T-helper 22 cell (primary cell): ENCODE measurements around the gene KCNJ18.
"Not testable (repeated sequence)": the region's sequence is repeated elsewhere in the genome, so short reads cannot be mapped to it uniquely, and the experiment has no call there.

Experiments used
- DNase-seq: peaks from one replicate; pipeline ENCODE4 v3.0.0-alpha.2; 2020; ENCODE audit warnings: low read depth

KCNJ18 gene

DNA sequence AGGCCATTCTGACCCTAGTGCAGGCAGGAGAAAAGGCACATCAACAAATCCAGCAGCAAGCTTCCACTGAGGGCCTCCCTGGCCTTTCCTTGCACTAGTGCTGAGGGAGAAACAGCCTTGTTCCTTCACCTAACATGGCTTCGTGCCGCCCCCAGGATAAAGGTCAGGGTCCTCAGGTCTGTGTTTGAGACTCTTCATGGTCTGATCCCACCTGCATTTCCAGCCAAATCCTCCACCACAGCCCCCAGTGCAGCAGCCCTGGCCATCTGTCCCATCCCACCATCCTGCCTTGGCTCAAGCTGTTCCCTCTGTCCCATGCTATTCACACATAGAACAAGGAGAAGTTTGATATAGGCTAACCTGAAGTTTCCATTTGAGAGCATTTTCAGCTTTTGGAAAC is 20.9 kb upstream of the KCNJ18 start:
- not testable (repeated sequence) for DNase-seq

DNA sequence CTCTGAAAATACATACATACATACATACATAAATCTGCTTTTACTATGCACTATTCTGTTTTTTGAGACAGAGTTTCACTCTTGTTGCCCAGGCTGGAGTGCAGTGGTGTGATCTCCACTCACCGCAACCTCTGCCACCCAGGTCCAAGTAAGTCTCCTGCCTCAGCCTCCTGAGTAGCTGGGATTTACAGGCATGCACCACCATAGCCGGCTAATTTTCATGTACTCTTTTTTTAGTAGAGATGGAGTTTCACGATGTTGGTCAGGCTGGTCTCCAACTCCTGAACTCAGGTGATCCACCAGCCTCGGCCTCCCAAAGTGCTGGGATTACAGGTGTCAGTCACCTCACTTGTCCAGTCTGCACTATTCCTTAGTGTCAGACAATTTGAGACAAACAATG is 20.5 kb upstream of the KCNJ18 start:
- not testable (repeated sequence) for DNase-seq

DNA sequence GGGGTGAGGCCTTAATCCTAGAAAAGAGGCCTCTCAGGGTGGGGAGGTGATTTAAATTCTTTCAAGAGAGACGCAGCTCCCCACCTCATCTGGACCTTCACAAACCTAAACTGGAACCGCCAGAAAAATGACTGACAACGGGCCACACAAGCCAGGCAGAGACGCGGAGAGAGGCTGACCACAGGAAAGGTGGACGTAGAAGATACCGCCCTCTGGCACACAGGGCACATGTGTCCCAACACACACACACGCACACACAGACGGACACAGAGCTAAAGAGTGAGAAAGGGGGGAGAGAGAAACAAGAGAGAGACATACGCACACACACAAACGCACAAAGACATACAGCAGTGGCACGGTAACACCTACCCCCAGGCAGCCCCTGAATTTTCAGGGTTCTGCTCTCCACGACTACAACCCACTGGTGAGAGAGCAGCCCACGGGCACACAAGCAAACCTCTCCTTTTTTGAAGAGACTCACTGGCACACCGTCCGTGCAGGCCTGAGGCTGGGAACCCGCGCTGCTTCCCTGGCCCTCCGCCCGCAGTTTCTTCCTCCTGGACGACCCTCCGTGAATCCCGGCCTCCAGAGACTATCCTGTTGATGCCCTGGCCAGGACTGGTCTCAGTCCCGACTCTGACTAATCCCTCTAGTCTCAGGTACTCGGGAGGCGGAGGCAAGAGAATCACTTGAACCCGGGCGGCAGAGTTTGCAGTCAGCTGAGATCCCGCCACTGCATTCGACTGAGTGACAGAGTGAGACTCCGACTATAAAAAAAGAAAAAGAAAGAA is 18.7 kb upstream of the KCNJ18 start:
- not testable (repeated sequence) for DNase-seq

DNA sequence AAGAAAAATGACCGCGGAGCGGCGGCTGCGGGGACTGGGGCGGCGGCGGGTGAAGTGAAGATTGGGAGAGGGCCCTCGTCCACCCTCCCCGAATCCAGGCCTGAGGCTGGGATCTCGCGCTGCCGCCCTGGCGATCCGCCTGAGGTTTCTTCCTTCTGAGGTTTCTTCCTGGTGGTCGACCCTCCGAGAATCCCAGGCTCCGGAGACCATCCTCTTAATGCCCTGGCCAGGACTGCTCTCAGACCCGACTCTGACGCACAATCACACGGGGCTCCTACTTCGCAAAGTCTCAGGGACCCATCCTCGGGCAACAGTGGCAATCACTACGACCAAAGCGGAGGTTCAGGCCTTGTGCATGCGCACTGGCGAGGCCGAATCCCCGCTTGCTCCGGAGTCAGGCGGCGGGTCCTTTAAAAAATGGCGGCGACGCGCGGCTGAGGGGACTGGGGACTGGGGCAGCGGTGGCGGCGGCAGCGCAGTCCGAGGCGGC is 18.0 kb upstream of the KCNJ18 start:
- DNase-seq, result no peak

DNA sequence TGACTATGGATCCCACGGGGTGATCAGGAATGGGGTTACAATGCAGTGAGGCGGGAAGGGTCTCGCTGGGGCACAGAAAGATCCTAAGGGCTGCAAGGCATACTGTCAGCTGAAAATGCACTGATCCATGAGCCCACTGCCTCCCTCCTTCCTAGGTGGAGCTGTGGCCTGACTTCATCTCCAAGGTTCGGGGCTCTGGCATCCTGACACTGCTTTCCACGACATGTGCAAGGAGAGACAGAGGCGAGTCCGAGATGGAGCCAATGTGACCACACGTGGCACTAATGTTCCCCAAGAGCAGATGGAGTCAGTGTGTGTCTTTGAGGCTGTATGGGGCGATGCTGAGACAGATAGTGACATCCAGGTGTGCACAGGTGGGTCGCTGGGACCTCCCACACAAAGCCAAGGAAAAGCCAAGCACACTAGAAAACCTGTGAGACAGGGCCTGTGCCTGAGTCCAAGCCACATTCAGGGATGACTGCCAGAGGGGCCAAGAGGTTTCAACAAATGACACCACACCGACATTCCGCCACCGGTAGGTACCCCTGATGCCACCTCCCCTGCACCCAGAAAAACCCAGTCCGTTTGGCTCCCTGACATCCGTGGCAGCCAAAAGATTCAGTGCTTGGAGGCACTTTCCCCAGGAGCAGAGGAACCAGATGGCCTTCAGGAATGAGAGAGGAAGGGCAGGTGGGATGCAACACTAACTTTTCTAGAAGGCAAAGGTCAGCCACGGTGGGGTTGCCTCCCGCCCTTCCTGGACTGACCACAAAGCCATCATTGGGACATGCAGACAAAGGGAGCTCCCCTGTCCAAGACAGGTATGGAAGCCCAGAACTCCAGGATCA is 17.2 kb upstream of the KCNJ18 start:
- DNase-seq, result not testable (repeated sequence)

DNA sequence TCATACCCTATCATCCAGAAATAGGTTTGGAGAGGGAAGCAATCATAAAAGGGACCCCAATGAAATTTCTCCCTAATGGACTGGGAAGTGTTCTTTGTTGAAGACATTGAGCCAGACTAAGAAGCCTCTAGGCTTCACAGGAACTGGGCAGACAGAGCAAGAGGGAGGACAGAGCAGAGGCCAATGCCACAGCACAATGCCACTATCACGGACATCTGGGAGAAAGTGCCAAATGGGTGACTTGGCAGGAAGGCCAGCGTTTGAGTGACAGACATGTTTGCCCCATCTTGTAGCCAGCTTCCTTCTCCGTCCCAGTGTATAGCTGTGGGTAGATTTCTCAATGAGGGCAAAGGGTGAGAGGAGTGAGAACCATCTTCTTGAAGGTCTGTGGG is 16.6 kb upstream of the KCNJ18 start:
- not testable (repeated sequence) for DNase-seq

DNA sequence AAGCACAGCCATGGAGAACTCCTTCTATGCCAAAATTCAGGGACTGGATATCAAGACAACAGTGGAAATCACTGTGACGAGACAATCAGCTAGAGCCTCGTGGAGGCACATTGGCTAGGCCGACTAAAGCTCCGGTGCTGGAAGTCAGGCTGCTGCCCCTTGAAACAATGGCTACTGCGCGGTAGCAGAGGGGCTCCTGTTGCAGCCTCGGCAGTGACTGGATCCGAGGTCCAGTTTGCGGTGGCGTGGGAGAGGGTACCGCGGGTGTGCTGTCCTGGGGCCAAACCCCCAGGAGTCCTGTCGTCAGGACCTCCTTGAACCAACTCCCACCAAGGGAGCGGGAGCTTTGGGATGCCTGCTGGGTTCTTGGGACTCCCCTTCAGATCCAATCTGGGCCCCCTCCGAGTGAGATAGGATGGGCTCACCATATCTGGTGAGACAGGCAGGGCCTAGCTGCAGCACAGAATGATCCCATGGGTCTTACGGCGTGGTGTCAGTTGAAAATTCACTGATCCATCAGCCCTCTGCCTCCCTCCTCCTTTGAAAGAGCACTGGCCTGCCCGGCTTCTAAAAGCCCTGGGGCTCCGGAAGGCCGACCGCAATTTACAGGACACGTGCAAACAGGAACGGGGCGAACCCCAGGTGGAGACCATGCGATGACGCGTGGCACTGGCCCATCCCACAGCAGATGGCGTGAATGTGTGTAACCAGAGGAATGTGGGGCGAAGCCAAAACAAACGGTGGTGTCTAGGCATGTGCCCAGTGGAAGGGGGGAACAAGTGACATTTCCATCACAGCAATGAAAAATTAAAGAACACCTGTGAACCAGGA is 15.8 kb upstream of the KCNJ18 start:
- DNase-seq, result no peak

DNA sequence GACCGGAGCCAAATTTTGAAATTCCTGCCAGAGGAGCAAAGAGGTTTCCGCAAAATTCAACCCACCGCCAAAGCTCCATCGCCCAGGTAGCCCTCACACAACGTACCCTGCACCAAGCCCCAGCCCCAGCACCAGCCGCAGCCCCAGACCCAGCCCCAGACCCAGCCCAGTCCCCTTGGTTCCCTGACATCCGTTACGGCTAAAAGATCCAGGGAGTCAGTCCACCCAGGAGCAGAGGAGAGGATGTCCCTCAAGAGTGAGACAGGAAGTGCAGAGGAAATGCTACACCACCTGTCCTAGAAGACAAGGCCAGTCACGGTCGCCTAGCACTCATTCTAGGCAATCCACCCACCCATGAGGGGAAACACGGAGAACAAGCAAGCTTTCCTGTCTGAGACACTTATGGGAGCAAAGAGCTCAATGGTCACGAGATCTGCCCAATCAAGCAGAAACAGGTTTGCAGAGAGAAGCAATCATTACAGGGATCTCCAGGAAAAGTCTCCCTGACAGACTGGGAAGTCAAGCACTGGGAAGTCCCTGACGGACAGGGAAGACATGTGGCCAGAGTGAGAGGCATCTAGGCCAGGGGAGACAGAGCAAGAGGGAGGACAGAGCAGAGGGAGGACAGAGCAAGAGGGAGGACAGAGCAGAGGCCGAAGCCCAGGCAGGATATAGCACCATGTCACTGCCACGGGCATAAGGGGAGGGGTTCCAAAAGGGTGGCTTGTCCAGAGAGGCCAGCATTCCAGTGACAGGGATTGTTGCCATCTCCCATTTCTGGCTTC is 15.0 kb upstream of the KCNJ18 start:
- no peak for DNase-seq

DNA sequence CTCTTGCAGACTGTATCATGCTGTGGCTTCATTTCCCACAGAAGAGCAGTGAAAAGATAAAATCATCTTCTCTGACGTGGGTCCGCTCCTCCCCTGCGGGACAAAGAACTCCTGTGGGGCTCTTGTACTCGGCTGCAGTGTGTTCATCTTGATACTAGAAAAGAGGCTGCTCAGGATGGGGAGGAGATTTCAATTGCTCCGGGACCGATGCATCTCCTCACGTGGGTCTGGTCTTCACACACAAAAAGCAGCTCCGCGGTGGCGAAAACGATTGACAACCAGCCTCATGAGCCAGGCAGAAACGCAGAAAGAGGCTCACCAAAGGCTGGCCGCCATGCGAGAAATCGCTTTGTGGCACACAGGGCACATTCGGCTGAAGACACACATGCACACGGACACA is 14.4 kb upstream of the KCNJ18 start:
- no peak for DNase-seq

DNA sequence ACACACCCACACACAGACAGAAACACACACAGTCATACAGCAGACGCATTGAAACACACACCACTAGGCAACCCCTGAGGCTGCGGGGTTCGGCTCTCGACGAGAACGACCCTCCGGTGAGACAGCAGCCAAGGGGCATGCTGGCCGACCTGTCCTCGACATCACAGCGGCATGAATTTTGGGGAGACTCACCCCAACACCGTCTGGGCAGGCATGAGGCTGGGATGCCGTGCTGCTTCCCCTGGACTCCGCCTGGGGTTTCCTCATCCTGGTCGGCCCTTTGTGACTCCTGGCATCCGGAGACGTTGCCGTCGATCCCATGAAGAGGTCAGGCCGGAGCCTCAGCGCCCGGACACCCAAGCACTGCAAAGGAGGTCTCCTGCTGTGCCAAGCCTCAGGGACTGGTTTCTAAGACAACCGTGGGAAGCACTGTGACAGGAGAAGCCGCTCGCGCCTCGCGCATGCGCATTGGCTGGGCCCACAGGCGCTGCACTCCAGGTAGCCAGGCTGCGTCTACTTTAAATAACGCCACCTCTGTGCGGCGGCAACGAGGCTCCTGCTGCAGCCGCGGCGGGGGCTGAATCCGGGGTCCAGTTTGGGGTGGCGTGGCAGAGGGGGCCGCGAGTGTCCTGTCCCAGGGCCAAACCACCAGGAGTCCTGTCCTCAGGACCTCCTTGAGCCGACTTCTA is 13.8 kb upstream of the KCNJ18 start:
- DNase-seq, result no peak

DNA sequence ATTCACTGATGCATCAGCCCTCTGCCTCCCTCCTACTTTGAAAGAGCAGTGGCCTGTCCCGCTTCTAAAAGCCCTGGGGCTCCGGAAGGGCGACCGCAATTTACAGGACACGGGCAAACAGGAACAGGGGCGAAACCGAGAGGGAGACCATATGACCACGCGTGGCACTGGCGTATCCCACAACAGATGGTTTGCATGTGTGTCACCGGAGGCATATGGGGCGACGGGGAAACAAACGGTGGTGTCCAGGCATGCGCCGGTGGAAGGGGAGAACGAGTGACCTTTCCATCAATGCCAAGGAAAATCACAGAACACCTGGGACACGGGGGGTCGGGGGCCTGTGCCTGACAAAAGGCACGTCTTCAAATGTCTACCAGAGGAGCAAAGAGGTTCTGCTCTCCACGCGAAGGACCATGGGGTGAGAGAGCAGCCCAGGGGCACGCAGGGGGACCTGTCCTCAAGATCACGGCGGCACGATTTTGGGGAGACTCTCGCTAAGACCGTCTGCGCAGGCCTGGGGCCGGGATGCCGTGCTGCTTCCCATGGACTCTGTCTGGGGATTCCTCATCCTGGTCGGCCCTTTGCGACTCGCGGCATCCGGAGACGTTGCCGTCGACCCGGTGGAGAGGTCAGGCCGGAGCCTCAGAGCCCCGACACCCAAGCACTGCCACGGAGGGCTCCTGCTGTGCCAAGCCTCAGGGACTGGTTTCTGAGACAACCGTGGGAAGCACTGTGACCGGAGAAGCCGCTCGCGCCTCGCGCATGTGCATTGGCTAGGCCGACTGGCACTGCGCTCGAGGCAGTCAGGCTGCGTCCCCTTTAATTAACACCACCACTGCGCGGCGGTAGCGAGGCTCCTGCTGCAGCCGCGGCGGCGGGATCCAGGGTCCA is 12.8 kb upstream of the KCNJ18 start:
- DNase-seq, result no peak

DNA sequence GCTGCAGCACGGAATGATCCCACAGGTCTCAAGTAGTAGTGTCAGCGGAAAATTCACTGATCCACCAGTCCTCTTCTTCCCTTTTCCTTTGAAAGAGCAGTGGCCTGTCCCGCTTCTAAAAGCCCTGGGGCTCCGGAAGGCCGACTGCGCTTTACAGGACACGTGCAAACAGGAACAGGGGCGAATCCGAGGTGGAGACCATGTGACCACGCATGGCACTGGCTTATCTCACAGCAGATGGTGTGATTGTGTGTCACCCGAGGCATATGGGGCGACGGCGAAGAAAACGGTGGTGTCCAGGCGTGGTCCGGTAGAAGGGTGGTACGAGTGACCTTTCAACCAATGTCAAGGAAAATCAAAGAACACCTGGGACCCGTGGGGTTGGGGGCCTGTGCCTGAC is 12.0 kb upstream of the KCNJ18 start:
- DNase-seq, result no peak

DNA sequence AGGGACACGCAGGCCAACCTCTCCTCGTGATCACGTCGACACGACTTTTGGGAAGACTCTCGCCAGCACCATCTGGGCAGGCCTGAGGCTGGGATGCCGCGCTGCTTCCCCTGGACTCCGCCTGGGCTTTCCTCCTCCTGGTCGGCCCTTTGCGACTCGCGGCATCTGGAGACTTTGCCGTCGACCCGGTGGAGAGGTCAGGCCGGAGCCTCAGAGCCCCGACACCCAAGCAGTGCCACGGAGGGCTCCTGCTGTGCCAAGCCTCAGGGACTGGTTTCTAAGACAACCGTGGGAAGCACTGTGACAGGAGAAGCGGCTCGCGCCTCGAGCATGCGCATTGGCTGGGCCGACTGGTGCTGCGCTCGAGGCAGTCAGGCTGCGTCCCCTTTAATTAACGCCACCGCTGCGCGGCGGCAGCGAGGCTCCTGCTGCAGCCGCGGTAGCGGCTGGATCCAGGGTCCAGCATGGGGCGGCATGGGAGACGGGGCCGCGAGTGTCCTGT is 11.4 kb upstream of the KCNJ18 start:
- not testable (repeated sequence) for DNase-seq

DNA sequence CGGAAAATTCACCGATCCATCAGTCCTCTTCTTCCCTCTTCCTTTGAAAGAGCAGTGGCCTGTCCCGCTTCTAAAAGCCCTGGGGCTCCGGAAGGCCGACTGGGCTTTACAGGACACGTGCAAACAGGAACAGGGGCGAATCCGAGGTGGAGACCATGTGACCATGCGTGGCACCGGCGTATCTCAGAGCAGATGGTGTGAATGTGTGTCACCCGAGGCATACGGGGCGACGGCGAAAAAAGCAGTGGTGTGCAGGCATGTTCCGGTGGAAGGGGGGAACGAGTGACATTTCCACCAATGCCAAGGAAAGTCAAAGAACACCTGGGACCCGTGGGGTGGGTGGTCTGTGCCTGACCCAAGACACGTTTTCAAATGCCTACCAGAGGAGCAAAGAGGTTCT is 10.7 kb upstream of the KCNJ18 start:
- DNase-seq, result not testable (repeated sequence)

DNA sequence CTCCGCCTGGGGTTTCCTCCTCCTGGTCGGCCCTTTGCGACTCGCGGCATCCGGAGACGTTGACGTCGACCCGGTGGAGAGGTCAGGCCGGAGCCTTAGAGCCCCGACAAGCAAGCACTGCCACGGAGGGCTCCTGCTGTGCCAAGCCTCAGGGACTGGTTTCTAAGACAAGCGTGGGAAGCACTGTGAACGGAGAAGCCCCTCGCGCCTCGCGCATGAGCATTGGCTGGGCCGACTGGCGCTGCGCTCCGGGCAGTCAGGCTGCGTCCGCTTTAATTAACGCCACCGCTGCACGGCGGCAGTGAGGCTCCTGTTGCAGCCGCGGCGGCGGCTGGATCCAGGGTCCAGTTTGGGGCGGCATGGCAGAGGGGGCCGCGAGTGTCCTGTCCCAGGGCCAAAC is 10.2 kb upstream of the KCNJ18 start:
- not testable (repeated sequence) for DNase-seq

DNA sequence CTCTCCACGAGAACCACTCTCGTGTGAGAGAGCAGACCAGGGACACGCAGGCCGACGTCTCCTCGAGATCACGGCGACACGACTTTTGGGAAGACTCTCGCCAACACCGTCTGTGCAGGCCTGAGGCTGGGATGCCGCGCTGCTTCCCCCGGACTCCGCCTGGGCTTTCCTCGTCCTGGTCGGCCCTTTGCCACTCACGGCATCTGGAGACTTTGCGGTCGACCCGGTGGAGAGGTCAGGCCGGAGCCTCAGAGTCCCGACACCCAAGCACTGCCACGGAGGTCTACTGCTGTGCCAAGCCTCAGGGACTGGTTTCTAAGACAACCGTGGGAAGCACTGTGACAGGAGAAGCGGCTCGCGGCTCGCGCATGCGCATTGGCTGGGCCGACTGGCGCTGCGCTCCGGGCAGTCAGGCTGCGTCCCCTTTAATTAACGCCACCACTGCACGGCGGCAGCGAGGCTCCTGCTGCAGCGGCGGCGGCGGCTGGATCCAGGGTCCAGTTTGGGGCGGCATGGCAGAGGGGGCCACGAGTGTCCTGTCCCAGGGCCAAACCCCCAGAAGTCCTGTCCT is 9.1 kb upstream of the KCNJ18 start:
- not testable (repeated sequence) for DNase-seq

DNA sequence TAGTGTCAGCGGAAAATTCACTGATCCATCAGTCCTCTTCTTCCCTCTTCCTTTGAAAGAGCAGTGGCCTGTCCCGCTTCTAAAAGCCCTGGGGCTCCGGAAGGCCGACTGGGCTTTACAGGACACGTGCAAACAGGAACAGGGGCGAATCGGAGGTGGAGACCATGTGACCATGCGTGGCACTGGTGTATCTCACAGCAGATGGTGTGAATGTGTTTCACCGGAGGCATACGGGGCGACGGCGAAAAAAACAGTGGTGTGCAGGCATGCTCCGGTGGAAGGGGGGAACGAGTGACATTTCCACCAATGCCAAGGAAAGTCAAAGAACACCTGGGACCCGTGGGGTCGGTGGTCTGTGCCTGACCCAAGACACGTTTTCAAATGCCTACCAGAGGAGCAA is 8.4 kb upstream of the KCNJ18 start:
- not testable (repeated sequence) for DNase-seq

DNA sequence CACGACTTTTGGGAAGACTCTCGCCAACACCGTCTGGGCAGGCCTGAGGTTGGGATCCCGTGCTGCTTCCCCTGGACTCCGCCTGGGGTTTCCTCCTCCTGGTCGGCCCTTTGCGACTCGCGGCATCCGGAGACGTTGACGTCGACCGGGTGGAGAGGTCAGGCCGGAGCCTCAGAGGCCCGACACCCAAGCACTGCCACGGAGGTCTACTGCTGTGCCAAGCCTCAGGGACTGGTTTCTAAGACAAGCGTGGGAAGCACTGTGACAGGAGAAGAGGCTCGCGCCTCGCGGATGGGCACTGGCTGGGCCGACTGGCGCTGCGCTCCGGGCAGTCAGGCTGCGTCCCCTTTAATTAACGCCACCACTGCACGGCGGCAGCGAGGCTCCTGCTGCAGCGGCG is 7.9 kb upstream of the KCNJ18 start:
- DNase-seq, result not testable (repeated sequence)
